HepG2 (cell line): Measurements from ENCODE around the gene DCAKD. TPM values are rescaled to one million over a fixed set of nuclear protein-coding genes. Genes with fewer than 3 reads are reported as not detected.

Experiments
- GATA4 ChIP-seq: sonication (generic); IDR thresholded peaks from 2 replicates; pipeline ENCODE4 v1.6.1; 2016; ENCODE audit warnings: antibody characterized with exemption, low read depth, borderline replicate concordance
- SATB2 ChIP-seq: sonication (generic); formaldehyde crosslinking; IDR thresholded peaks from 2 replicates; pipeline ENCODE4 v1.5.0; 2020; ENCODE audit warnings: missing genetic modification reagents
- polyA plus RNA-seq, 8 experiments: library from polyadenylated mRNA; depleted of rRNA in 3 of 8; stranded (reverse) in 7 of 8; unstranded in 1 of 8; fragments of >200 nt; fragmentation: Illumina TruSeq in 4 of 8; extraction: Trizol in 4 of 8; gene quantifications; 2 replicates each; pipeline versions ENCODE4 v1.2.1 to v1.2.3, GENCODE V29; 2011 to 2016; ENCODE audit warnings: low read depth in 4 of 8, missing spikeins in 1 of 8, mixed read lengths in 1 of 8; ENCODE audit not compliant: insufficient read depth in 1 of 8
- total RNA-seq, 5 experiments: library from RNA; depleted of rRNA; stranded (reverse); fragments of >200 nt; fragmentation: Illumina TruSeq; extraction: Trizol; gene quantifications; 2 replicates each; pipeline ENCODE4 v1.2.3, GENCODE V29; 2016; ENCODE audit warnings: low read depth in 1 of 5
- TF ChIP-seq, protein P1 (sequence below): sonication (generic); formaldehyde crosslinking; IDR thresholded peaks from 2 replicates; pipeline ENCODE4 v1.4.0; 2020; ENCODE audit warnings: mild to moderate bottlenecking, missing genetic modification reagents
- TF ChIP-seq, protein P2 (sequence below): sonication (generic); formaldehyde crosslinking; IDR thresholded peaks from 2 replicates; pipeline ENCODE4 v1.5.1; 2020; ENCODE audit warnings: mild to moderate bottlenecking, missing genetic modification reagents, moderate library complexity
- TF ChIP-seq, protein P3 (sequence below): sonication (generic); formaldehyde crosslinking; IDR thresholded peaks from 2 replicates; pipeline ENCODE4 v1.4.0; 2020; ENCODE audit warnings: missing genetic modification reagents, borderline replicate concordance
- TF ChIP-seq, protein P4 (sequence below): sonication (generic); formaldehyde crosslinking; IDR thresholded peaks from 2 replicates; pipeline ENCODE4 v1.4.0; 2020; ENCODE audit warnings: missing genetic modification reagents
- TF ChIP-seq, protein P5 (sequence below): IDR thresholded peaks from 2 replicates; pipeline ENCODE4 v1.6.1; 2016

Gene DCAKD
- total and polyA plus RNA-seq, 2 of the 13 experiments (the other 11 are each of a cell fraction or from before 2014, with no cell fraction given) = 25.9 to 29.2 TPM

DNA sequence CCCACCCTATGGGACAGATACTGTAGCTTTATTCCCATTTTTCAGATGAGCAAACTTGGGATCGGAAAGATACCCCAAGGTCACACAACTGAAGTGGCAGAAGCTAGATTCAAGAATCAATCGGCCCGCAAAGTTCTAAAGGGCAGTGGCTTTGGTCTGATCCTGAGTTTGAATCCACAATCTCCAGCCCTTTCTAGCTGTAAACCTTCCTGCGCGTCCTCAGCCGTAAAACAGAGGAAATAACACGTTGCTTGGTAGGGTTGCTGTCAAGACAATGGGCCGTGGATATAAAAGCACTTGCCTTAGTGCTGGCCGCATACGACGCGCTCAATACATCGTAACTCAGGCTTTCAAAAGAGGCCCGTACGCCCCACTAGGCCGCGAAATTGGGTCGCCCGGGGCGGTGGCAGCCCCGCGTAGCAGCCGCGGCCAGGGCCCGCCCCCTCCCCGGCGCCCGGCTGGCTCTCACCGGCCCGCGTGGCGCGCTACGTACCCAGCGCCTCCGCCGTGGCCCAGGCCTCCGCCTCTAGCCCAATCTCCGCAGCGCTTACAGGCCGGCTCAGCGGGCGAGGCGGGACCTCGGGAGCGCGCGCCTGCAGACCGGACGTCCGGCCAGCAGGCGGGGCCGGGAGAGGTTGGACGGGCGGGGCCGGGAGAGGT, at the start of gene DCAKD (continued):
- TF ChIP-seq, protein P1, sequence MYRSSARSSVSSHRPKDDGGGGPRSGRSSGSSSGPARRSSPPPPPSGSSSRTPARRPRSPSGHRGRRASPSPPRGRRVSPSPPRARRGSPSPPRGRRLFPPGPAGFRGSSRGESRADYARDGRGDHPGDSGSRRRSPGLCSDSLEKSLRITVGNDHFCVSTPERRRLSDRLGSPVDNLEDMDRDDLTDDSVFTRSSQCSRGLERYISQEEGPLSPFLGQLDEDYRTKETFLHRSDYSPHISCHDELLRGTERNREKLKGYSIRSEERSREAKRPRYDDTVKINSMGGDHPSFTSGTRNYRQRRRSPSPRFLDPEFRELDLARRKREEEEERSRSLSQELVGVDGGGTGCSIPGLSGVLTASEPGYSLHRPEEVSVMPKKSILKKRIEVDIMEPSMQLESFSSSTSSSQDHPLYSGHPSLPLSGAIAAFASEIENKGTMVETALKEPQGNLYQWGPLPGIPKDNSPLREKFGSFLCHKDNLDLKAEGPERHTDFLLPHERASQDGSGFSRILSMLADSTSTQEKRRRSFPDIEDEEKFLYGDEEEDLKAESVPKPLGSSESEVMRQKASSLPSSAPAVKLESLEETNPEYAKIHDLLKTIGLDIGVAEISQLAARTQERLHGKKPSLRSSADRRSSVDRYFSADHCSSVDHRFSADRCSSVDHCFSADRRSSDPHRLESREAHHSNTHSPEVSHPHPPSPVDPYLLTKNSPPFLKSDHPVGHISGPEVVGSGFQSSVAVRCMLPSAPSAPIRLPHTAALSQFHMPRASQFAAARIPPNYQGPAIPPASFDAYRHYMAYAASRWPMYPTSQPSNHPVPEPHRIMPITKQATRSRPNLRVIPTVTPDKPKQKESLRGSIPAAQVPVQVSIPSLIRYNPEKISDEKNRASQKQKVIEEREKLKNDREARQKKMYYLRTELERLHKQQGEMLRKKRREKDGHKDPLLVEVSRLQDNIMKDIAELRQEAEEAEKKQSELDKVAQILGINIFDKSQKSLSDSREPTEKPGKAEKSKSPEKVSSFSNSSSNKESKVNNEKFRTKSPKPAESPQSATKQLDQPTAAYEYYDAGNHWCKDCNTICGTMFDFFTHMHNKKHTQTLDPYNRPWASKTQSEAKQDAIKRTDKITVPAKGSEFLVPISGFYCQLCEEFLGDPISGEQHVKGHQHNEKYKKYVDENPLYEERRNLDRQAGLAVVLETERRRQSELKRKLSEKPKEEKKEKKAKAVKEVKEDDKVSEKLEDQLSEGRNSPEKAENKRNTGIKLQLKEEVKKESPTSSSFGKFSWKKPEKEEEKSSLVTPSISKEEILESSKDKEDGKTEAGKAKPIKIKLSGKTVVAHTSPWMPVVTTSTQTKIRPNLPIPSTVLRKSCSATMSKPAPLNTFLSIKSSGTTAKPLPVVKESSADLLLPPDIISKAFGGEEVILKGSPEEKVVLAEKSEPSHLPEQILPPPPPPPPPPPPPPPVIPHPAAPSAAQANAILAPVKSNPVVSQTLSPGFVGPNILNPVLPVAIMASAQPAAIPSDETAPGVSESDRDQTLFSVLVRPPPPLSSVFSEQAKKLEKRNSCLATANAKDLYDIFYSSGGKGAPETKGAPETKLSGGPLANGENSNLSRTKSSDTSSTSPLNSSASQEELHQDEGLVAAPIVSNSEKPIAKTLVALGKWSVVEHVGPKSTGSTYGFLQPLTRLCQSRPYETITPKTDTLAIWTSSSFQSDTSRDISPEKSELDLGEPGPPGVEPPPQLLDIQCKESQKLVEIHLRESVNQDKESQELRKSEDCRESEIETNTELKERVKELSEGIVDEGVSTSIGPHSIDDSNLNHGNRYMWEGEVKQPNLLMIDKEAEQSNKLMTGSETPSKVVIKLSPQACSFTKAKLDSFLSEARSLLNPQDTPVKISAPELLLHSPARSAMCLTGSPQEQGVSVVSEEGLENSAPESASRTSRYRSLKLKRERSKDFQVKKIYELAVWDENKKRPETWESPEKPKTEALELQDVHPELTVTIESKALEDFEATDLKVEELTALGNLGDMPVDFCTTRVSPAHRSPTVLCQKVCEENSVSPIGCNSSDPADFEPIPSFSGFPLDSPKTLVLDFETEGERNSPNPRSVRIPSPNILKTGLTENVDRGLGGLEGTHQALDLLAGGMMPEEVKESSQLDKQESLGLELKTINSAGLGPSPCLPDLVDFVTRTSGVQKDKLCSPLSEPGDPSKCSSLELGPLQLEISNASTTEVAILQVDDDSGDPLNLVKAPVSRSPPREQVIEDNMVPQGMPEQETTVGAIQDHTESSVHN (CRISPR knock-in tag) = no peak
- TF ChIP-seq, protein P2, sequence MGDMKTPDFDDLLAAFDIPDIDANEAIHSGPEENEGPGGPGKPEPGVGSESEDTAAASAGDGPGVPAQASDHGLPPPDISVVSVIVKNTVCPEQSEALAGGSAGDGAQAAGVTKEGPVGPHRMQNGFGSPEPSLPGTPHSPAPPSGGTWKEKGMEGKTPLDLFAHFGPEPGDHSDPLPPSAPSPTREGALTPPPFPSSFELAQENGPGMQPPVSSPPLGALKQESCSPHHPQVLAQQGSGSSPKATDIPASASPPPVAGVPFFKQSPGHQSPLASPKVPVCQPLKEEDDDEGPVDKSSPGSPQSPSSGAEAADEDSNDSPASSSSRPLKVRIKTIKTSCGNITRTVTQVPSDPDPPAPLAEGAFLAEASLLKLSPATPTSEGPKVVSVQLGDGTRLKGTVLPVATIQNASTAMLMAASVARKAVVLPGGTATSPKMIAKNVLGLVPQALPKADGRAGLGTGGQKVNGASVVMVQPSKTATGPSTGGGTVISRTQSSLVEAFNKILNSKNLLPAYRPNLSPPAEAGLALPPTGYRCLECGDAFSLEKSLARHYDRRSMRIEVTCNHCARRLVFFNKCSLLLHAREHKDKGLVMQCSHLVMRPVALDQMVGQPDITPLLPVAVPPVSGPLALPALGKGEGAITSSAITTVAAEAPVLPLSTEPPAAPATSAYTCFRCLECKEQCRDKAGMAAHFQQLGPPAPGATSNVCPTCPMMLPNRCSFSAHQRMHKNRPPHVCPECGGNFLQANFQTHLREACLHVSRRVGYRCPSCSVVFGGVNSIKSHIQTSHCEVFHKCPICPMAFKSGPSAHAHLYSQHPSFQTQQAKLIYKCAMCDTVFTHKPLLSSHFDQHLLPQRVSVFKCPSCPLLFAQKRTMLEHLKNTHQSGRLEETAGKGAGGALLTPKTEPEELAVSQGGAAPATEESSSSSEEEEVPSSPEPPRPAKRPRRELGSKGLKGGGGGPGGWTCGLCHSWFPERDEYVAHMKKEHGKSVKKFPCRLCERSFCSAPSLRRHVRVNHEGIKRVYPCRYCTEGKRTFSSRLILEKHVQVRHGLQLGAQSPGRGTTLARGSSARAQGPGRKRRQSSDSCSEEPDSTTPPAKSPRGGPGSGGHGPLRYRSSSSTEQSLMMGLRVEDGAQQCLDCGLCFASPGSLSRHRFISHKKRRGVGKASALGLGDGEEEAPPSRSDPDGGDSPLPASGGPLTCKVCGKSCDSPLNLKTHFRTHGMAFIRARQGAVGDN (CRISPR knock-in tag) = peak; percentile 82
- TF ChIP-seq, protein P3, sequence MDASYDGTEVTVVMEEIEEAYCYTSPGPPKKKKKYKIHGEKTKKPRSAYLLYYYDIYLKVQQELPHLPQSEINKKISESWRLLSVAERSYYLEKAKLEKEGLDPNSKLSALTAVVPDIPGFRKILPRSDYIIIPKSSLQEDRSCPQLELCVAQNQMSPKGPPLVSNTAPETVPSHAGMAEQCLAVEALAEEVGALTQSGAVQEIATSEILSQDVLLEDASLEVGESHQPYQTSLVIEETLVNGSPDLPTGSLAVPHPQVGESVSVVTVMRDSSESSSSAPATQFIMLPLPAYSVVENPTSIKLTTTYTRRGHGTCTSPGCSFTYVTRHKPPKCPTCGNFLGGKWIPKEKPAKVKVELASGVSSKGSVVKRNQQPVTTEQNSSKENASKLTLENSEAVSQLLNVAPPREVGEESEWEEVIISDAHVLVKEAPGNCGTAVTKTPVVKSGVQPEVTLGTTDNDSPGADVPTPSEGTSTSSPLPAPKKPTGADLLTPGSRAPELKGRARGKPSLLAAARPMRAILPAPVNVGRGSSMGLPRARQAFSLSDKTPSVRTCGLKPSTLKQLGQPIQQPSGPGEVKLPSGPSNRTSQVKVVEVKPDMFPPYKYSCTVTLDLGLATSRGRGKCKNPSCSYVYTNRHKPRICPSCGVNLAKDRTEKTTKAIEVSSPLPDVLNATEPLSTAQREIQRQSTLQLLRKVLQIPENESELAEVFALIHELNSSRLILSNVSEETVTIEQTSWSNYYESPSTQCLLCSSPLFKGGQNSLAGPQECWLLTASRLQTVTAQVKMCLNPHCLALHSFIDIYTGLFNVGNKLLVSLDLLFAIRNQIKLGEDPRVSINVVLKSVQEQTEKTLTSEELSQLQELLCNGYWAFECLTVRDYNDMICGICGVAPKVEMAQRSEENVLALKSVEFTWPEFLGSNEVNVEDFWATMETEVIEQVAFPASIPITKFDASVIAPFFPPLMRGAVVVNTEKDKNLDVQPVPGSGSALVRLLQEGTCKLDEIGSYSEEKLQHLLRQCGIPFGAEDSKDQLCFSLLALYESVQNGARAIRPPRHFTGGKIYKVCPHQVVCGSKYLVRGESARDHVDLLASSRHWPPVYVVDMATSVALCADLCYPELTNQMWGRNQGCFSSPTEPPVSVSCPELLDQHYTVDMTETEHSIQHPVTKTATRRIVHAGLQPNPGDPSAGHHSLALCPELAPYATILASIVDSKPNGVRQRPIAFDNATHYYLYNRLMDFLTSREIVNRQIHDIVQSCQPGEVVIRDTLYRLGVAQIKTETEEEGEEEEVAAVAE = peak; percentile 97
- no peak; the same call in 1 of the 2 replicates for TF ChIP-seq GATA4
- TF ChIP-seq, protein P4, sequence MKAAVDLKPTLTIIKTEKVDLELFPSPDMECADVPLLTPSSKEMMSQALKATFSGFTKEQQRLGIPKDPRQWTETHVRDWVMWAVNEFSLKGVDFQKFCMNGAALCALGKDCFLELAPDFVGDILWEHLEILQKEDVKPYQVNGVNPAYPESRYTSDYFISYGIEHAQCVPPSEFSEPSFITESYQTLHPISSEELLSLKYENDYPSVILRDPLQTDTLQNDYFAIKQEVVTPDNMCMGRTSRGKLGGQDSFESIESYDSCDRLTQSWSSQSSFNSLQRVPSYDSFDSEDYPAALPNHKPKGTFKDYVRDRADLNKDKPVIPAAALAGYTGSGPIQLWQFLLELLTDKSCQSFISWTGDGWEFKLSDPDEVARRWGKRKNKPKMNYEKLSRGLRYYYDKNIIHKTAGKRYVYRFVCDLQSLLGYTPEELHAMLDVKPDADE (CRISPR knock-in tag) = no peak
- TF ChIP-seq SATB2 (CRISPR knock-in tag) = no peak; the same call in 1 of the 2 replicates
- TF ChIP-seq, protein P5, sequence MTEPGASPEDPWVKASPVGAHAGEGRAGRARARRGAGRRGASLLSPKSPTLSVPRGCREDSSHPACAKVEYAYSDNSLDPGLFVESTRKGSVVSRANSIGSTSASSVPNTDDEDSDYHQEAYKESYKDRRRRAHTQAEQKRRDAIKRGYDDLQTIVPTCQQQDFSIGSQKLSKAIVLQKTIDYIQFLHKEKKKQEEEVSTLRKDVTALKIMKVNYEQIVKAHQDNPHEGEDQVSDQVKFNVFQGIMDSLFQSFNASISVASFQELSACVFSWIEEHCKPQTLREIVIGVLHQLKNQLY (CRISPR knock-in tag) = 0 out of 2 replicates have a peak, but pooled peaks have one; percentile 28
